ENCODE measurements around the gene SEMA3F.

DNA sequence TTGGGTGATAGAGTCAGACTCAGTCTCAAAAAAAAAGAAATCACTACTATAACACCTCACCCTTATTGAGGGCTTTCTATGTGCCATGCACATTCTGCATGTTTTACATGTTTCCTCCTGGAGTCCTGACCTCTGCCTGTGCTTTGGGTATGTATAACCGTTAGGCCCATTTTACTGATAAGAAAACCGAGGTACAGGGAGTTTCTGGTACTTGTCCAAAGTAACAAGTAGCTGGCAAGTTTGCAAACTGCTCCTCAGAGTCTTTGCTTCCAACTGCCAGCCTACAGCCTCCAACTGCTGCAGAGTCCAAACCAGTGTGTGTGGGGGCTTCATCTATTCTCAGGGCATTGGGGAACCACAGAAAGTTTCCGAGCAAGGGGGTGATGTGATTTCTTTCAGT, 77.2 kb downstream of the SEMA3F start:
- TF ChIP-seq, protein P1, sequence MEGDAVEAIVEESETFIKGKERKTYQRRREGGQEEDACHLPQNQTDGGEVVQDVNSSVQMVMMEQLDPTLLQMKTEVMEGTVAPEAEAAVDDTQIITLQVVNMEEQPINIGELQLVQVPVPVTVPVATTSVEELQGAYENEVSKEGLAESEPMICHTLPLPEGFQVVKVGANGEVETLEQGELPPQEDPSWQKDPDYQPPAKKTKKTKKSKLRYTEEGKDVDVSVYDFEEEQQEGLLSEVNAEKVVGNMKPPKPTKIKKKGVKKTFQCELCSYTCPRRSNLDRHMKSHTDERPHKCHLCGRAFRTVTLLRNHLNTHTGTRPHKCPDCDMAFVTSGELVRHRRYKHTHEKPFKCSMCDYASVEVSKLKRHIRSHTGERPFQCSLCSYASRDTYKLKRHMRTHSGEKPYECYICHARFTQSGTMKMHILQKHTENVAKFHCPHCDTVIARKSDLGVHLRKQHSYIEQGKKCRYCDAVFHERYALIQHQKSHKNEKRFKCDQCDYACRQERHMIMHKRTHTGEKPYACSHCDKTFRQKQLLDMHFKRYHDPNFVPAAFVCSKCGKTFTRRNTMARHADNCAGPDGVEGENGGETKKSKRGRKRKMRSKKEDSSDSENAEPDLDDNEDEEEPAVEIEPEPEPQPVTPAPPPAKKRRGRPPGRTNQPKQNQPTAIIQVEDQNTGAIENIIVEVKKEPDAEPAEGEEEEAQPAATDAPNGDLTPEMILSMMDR (IDR thresholded peaks at IDR 0.05), result no peak
- TF ChIP-seq ZFX (IDR thresholded peaks at IDR 0.05; ENCODE audit: borderline replicate concordance), result no peak
